Fibroblast of skin of right quadriceps (primary cell): Measurements from ENCODE around the gene SERINC4.

Source experiments
- DNase-seq: peaks from one replicate; pipeline ENCODE4 v3.0.0-alpha.2; 2013

The SERINC4 gene

DNA sequence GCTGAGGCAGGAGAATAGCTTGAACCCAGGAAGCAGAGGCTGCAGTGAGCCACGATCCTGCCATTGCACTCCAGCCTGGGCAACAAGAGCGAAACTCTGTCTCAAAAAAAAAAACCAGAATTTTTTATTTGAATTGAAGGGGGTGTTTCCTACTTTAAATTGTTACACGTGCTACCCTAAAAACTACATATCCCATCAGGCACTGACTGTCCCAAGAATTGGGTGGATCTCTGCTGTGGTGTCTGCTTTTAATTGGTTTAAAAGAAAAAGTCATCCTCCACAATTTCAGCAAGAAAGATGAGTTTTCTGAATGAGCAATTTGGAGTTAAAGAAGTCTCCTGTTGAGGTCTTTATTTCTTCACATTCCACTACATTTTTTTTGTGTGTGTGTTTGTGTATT, 51.6 kb downstream of the SERINC4 start:
- DNase-seq: peak; percentile 13

DNA sequence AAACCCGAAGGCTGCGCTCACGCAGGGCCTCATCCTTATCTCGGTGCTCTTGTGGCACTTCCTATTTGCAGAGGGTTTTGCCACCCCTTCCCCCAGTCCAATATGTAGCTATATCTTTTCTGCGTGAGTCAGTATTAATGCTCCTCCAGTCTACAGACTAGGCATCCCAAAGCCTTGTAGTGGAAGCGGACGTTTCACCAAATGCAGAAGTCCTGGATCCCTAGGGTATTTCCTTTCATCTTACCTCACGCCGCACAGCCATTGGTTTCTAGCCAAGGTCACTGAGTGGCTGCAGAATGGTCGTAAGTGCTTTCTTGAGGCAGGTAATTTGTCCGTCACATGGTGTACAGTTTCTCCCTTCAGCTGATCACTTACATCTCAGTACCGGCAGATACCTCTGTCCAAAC, 53.1 kb downstream of the SERINC4 start:
- peak; percentile 45 for DNase-seq

DNA sequence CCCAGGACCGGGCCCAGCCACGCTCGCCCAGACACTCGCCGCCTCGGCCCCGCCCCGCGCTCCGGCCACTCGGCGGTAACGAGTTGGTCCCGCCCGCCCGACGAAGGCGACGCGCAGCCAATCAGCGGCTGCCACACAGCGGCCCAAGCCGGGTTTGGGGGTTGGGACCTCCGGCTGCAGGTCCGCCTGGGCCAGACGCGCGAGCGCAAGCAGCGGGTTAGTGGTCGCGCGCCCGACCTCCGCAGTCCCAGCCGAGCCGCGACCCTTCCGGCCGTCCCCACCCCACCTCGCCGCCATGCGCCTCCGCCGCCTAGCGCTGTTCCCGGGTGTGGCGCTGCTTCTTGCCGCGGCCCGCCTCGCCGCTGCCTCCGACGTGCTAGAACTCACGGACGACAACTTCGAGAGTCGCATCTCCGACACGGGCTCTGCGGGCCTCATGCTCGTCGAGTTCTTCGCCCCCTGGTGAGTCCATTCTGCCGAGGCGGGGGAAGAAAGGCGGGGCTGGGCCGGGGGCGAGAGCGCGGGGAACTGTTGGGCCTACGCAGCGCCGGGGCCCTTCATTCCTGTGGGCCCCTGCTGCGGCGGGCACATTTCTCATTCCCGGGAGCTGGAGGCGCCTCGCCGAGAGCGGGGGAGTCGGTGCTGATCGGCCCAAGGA, 53.6 kb downstream of the SERINC4 start, which contains the start of gene PDIA3:
PDIA3 (plus strand) TSS at position 194 of the 658 bp plus-strand sequence; CDS start at position 296, 102 bp downstream.
- DNase-seq: peak; percentile 91
